OCI-LY7 (cell line): ENCODE data around the gene SLC45A1.

Experiments
- CTCF ChIP-seq: fragments of 200-600 bp; sonication (generic); conservative IDR thresholded peaks from 2 replicates; pipeline ENCODE4 v1.5.1; 2014; ENCODE audit warnings: mild to moderate bottlenecking, antibody characterized with exemption, low read length, moderate library complexity, mixed read lengths
- EZH2phosphoT487 ChIP-seq: fragments of 200-600 bp; sonication (generic); IDR thresholded peaks from 2 replicates; pipeline ENCODE4 v1.6.1; 2018; ENCODE audit warnings: low read depth, borderline replicate concordance, mild to moderate bottlenecking, mixed run types, antibody characterized with exemption, low read length, moderate library complexity, mixed read lengths

GRCh38 chr1:8313231-8313630, 4.7 kb upstream of the SLC45A1 start:
- TF ChIP-seq CTCF: no peak
- TF ChIP-seq EZH2phosphoT487: no peak
